ENCODE results near the gene TRIM43.
"Not testable (repeated sequence)": the region's sequence is repeated elsewhere in the genome, so short reads cannot be mapped to it uniquely, and the experiment has no call there.

TRIM43 gene

DNA sequence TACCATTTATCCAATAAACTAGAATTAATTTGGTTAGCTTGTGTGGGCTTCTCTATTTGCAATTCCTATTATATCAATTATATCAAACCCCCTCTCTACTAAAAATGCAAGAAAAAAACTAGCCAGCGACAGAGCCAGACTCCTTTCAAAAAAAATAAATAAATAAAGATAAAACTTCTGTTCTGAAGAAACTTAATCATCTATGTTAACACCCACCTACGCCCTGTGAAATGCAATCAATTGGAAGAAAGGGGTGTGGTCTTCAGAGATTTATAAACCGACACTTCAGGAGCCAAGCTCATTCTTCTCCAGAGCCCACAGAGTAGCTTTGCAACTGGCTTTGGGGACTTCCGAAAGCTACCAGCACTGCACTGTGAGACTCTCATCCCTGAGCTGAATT lies at the start of gene TRIM43:
TRIM43 (plus strand) TSS at position 301 of the 400 bp plus-strand sequence. CDS start 2,023 bp downstream, outside the sequence.
- FAIRE-seq; DNase-seq (ENCODE audit: insufficient read length, low spot score): not testable (repeated sequence)

DNA sequence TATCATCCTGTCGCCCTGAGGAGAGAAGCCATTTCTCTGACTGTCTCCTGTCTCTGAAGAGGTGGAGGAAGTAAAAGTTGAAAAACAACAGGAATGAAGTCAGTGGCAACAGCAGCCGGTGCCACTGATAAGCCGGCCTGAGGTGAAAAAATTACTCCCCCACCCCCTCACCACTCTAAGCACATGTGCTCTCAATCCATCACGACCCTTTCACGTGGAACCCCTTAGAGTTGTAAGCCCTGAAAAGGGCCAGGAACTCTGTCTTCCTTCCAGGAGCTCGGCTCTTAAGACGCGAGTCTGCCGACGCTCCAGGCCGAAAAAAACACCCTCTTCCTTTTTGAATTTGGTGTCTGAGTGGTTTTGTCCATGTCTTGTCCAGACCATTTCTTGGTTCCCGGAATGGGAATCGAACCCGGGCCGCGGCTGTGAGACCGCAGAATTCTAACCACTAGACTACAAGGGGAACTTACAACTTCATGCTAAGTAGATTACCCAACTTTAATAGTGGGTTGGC lies 40.7 kb upstream of the TRIM43 start:
- FAIRE-seq (no peak), DNase-seq (ENCODE audit: insufficient read length, low spot score) (no peak)

DNA sequence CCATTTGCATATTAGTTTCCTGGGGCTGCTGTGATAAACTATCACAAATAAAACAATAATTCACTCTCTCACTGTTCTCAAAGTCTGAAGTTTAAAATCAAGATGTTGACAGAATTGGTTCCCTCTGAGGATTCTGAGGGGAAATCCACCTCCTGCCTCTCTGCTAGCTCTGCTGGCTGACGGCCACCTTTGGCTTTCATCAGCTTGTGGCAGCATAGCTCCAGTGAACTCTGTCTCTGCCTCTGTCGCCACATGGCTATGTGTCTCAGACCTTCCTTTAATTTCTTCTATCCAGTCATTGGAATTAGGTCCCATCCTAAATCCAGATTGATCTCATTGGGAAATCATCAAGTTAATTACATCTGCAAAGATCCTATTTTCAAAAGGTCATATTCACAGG lies 38.9 kb upstream of the TRIM43 start:
- no peak for DNase-seq (ENCODE audit: insufficient read length, low spot score)
- FAIRE-seq: no peak

DNA sequence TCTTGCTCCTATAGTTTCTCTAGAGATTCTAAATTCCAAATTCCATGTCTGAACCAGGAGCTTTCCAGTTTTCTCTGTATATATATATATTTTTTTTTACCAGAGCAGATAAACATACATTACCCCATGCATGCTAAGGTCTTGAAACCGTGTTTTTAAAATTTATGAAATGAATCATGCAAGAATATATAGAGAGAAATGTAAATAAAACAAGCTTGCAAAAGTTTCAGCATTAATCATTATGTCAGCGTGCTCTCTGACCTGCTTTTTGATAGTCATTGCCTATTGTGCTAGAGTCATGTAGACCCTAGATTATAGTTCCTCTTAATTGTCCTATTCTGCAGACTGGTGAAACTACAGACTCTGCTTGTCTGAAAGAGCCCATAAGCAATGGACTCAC lies 22.6 kb upstream of the TRIM43 start:
- DNase-seq (ENCODE audit: insufficient read length, low spot score) (no peak), FAIRE-seq (no peak)

DNA sequence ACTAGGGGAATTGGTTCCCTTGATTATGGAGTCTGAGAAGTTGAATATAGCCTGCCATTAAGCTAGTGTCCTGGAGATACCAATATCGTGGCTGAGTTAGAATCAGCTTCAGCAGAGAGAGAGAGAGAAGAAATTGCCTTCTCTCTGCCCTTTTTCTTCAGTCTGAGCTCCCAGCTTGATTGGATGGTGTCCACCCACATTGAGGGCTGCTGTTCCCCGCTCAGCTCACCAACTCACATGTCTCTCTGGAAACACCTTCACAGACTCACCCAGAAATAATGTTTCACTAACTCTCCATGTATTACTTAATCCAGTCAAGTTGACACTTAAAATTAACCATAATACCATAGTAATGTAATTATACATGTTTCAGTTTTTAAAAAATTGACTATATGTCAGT lies 17.9 kb upstream of the TRIM43 start:
- no peak for FAIRE-seq
- DNase-seq (ENCODE audit: insufficient read length, low spot score): no peak

DNA sequence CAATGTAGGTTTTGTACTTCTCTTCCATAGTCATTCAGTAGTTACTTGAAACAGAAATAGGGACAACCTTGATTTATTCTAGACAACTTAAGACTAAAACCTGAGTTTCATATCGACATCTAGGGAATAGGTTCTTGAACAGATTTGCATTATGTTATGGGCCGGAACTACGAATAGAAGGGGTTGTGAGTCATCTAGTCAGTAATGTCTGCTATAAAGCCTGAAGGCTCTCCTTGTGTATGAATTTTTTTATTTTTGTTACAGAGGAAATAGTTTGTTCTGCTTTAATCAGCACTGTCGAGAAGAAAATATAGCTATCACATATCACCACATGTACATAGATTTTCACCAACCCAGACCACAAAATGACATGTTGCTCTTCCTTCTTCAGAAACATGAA lies 17.3 kb upstream of the TRIM43 start:
- DNase-seq (ENCODE audit: insufficient read length, low spot score): no peak
- no peak for FAIRE-seq

DNA sequence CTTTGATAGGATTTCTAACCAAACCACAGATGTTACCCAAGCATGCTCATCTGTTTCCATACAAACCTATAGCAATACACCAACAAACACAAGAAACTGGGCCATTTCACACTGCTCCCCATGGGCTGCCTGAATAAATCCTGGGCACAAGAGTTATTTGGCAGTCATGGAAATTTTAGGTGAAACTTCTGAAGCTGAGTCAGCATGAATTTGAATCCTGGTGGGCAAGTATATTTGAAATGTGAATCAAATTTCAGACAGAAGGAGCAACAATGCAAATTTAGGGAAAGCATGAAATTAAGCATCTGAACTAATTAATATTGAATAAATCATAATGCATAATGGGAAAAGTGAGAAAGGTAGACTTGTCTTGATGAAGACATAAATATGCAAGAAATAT lies 15.9 kb upstream of the TRIM43 start:
- FAIRE-seq (no peak), DNase-seq (ENCODE audit: insufficient read length, low spot score) (no peak)

DNA sequence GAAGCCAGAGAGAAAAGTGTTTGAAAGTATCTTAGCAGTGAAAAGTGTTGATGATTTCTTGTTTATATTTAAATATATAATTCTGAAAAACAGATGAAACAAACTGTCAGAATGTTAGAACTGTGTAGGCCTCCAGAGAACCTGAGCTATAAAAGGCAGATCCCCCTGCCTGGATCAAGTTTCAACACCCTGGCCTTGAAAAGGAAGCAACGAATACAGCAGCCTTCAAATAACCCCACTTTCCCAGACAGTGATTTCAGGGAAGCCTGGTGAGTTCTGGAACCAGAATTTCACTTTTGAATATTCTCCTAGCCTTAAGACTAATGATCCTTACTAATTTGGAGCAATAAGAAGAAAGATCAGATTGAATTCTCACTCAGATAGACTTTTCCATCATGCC lies 13.3 kb upstream of the TRIM43 start:
- DNase-seq (ENCODE audit: insufficient read length, low spot score) (no peak), FAIRE-seq (no peak)

DNA sequence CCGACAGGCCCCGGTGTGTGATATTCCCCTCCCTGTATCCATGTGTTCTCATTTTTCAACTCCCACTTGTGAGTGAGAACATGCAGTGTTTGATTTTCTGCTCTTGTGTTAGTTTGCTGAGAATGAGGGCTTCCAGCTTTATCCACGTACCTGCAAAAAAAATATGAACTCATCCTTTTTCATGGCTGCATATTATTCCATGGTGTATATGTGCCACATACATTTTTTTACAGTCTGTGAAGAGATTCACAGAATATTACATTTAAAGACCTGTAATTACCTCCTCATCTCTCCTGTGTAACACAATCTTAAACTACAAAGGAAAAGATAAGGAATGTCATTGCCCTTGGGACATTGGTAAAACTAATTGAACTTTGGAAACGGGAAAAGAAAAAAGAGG lies 8.3 kb upstream of the TRIM43 start:
- not testable (repeated sequence) for FAIRE-seq

DNA sequence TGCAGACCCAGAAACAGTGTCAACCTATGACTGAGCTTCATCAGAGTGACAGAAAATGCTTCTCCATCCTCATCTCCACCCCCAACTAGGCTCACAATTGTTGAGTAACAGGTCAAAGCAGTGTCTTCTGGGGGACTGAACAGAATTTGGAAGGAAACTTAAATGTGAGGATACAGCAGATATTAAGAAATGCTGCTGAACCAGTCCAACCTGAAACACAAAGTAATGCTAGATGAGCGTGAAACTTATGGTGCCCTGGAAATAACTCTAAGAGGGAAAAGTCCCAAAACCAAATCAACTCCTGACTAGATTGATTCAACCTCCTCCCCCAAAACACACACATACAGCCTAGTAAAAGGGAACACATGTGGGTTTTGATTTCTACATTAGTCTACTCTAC lies 7.5 kb upstream of the TRIM43 start:
- not testable (repeated sequence) for DNase-seq (ENCODE audit: insufficient read length, low spot score); FAIRE-seq

More for the DNA sequence above, 8.3 kb upstream of the TRIM43 start:
- DNase-seq (ENCODE audit: insufficient read length, low spot score): not testable (repeated sequence)

DNA sequence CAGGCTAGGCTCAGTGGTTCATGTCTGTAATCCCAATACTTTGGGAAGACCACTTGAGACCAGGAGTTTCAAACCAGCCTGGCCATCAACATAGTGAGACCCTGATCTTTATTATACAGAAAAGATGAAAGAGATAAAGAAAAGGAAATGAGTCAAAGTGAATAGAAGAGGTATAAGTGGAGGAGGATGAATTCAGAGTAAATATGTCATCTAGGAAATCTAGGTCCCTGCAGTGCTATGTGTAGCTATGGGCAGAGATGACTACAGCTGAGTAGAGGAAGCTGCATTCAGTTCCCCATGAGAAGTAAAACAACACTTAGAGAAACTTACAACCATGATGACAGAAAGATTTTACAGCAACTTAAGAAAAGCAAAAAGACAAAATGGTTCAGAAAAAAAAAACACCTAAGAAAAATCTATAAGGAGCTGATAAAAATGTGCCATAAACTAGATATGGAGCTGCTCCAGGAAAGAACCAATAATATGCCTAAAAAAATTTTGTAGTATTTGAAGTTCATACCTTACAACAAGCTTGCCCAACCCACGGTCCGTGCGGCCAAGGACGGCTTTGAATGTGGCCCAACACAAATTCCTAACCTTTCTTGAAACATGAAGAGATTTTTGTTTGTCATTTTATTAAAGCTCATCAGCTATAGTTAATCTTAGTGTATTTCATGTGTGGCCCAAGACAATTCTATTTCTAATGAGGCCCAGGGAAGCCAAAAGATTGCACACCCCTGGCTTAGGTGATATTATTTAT lies 1.8 kb upstream of the TRIM43 start:
- not testable (repeated sequence) for FAIRE-seq

DNA sequence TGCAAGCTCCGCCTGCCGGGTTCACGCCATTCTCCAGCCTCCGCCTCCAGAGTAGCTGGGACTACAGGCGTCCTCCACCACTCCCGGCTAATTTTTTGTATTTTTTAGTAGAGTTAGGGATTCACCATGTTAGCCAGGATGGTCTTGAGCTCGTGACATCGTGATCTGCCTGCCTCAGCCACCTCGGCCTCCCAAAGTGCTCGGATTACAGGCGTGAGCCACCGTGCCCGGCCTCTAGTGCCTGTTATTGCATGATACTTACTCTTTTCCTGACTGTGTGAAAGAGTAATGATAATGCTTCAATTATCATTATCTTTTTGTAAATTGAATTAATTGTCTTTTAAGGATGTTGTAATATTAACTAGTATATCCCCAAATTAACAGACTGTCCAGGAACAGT lies 1.2 kb downstream of the TRIM43 start:
- FAIRE-seq; DNase-seq (ENCODE audit: insufficient read length, low spot score): not testable (repeated sequence)

More for the DNA sequence above, 1.8 kb upstream of the TRIM43 start:
- not testable (repeated sequence) for DNase-seq (ENCODE audit: insufficient read length, low spot score)

DNA sequence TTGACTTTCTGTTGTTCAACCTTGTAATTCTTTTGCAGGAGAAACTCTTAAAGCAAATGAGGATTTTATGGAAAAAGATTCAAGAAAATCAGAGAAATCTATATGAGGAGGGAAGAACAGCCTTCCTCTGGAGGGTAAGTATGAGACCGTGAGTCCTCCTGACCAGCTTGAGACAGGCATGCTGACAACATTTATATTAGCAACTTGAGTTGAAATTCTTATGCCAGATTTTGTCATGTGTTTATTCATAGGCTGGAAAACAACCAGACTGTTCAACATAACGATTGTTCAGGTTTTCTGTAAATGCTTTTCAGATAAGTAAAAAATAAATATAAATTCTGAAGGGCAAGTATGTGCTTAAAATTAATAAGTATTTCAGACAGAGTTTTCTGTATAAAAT lies 3.2 kb downstream of the TRIM43 start:
- FAIRE-seq; DNase-seq (ENCODE audit: insufficient read length, low spot score): not testable (repeated sequence)

DNA sequence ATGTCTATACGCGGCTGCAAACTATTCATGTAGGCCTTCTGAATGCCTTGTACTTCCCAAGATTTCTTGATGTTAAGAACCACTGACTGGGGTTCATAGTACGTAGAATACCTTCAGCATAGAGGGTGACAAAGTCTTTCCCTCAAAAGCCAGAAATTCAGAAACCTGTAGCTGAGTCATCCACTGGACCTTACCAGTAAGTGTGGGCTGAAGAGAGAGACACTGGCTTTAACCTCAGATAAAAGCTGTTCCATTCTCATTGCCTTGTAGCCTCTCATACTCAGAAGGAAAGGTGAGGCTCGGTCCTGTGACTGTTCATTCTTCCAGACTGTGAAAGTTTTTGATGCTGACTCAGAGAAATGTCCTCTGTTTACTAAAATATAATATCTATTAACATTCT lies 9.5 kb downstream of the TRIM43 start:
- not testable (repeated sequence) for FAIRE-seq; DNase-seq (ENCODE audit: insufficient read length, low spot score)

DNA sequence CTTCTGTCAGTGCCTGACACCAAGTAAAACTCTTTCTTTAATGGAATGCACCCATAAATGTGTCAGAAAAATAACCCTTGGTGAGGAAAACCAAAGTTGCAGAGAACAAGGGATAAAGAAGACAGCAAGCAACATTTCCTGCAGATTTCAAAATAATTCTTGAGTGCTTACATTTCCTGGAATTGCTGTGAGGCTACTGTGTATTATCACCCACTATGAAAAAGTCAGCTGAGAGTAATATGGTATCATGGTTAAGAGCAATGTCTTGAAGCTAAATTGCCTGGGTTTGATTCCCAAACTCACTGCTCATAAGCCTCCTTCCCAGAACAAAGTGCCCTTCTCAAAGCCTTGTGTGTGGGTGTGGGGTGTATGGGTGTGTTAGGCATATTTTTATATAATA lies 10.3 kb downstream of the TRIM43 start:
- DNase-seq (ENCODE audit: insufficient read length, low spot score); FAIRE-seq: not testable (repeated sequence)

DNA sequence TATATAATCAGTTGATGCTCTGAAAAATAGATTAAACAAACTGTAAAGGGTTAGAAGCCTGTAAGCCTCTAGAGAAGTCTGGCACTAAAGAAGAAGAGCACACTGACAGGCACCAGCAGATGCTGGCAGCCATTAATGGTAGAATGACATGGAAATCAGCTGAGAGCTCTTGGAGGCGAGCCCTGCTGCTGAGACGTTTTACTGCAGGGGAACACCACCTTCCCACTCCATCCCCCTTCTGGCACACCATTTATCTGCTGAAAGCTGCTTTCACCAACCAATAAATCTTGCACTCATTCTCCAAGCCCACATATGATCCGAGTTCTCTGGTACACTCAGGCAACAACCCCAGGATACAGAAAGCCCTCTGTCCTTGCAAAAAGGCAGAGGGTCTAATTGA lies 16.6 kb downstream of the TRIM43 start:
- not testable (repeated sequence) for DNase-seq (ENCODE audit: insufficient read length, low spot score); FAIRE-seq

DNA sequence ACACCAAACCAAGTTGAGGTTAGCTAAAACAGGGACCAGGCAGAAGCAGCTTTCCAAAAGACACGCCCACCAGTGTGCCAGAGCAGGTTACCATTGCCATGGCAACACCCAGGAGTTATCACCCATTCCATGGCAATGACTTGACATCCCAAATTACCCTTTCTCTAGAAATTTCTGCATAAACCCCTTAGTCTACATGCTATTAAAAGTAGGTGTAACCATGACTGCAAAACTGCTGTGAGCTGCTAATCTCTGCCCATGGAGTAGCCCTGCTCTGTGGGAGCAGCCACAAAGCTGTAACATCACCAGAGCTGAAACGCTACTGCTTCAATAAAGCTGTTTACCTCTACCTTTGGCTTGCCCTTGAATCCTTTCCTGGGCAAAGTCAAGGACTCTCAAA lies 18.0 kb downstream of the TRIM43 start:
- FAIRE-seq; DNase-seq (ENCODE audit: insufficient read length, low spot score): not testable (repeated sequence)

DNA sequence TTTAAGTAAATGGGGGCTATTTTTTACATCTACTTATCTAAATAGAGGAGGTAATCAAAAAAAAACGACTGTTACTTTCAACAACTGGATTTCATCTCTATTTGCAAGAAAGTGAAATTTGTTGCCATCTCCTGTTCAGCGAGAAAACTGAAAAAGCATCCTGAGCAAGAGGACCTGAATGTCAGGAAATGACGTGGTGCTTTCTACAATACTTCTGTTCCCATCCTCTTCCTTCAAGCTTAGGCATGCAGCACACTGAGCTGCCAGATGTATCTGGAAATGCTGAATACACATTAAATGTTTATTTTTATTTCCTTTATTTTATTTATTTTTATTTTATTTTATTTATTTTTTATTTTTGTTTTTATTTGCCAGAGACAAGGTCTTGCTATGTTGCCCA lies 21.2 kb downstream of the TRIM43 start:
- DNase-seq (ENCODE audit: insufficient read length, low spot score); FAIRE-seq: not testable (repeated sequence)

DNA sequence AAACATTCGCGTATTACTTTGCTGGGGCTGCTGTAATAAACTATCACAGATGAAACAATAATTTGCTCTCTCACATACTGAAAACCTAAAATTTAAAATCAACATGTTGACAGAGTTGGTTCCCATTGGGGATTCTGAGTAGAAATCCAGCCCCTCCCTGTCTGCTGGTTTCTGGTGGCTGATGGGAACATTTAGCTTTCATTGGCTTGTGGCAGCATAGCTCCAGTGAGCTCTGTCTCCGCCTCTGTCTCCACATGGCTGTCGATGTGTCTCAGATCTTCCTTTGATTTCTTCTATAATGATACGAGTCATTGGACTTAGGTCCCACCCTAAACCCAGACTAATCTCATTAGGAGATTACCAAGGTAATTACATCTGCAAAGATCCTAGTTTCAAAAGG lies 30.9 kb downstream of the TRIM43 start:
- not testable (repeated sequence) for FAIRE-seq; DNase-seq (ENCODE audit: insufficient read length, low spot score)

DNA sequence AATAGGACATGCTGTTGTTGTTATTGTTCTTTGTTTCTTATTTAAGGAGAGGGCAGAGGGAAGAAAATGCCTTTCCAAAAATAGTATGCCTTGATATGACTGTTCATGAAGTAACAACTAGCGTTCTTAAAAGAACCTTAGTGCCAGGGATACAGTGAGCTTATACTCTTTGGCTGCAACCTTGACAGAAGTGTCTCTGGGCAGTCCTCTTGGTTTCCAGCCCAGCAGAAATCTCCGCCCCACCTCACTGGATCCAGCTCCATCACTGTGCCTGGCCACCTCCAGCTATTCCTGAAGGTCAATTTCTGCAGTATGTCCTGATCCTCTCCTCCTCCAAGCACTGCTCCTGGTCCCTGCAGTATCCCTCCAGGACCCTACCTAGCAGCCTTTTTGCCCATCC lies 39.2 kb downstream of the TRIM43 start:
- FAIRE-seq: not testable (repeated sequence)

DNA sequence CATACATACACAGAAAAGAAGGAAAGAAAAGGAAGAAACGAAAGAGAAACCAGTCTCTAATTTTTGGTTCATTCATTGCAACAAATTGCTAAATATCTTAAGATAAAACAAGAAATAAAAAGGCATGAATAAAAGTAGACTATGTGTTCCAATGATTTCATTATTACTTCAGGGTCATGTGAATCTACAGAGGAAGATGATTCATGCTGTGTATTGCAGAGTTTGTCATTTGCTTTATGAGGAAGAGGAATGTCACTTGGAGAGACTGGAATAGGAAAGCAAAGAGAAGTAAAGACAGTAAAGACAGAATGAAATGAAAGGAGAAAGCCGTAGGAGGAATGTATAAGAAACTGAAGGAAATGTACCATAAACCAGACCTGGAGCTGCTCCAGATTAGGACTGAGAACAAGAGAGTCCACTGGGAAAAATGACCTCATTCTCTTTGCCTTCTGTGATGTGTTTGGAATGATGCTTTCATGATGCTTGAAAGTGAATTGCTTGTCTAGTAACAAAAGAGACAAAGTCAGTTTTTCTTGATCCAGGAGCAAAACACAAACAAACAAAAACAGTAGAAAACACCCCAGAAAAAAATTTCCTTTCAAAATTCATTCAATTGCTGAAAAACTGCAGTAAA lies 41.9 kb downstream of the TRIM43 start:
- FAIRE-seq; DNase-seq (ENCODE audit: insufficient read length, low spot score): not testable (repeated sequence)

More for the DNA sequence above, 39.2 kb downstream of the TRIM43 start:
- DNase-seq (ENCODE audit: insufficient read length, low spot score): not testable (repeated sequence)
